GM21390 (cell line): ENCODE data around the gene KCNJ2.

Experiments
- ATAC-seq: cut with Tn5 transposase; IDR thresholded peaks from one replicate; pipeline ENCODE4 v1.9.1; 2021; ENCODE audit not compliant: unreplicated experiment

Gene KCNJ2

DNA sequence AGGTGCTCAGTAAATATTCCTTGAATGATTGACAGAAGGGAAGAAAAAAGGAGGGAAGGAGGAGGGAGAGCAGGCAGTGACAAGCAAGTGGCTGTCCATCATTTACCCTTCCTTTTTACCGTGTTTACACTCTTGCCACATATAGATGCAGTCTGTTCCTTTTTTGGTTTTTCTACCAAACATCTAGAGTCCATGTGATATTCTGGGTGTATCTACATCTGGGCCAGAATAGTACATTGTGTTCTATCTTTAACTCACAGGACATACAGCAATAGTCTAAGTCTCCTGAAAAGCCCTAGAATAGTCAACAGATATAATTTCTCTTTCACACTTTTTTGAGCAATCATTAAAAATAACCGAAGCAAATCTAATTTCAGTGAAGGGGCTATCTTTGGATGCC, 33.5 kb downstream of the KCNJ2 start:
- ATAC-seq, result no peak

- no peak for ATAC-seq
Measured at GRCh38 chr17:70204431-70204830, 35.1 kb downstream of the KCNJ2 start.

- no peak for ATAC-seq
Measured at GRCh38 chr17:70205401-70205800, 36.1 kb downstream of the KCNJ2 start.

GRCh38 chr17:70206361-70207010, 37.2 kb downstream of the KCNJ2 start:
- no peak for ATAC-seq

GRCh38 chr17:70207184-70207583, 37.9 kb downstream of the KCNJ2 start:
- ATAC-seq, result no peak

DNA sequence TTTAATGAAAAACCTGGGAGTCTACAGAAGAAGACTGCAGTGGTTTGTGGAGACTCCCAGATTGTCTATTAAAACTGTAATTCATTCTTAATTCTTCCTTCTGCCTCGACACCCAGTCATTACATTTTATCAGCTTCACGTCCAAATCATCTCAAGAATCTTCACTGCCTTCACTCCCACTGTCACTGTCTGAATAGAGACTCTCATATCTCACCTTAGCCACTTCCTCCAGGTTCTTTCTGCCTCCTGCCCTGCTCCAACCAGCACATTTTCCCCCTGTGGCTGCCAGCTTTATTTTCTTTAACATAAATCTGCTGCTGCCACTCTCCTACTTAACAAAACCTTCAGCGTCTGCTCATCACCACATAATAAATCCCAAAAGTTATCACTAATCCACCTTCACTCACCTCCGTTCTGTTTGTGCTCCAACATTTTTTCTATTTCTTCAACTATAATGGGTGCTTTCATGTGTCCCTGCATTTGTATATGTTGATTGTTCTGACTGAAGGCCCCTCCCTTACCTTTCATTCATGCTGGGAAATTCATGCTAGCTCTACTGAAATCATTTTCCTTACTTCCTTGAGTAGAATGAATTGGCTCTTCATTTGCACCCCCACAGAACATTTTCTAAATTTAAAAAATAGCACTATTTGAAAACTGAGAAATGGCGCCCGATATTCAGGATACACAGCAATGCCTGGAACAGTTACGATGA, 38.9 kb downstream of the KCNJ2 start:
- ATAC-seq, result no peak

GRCh38 chr17:70208825-70209555, 39.7 kb downstream of the KCNJ2 start:
- ATAC-seq, result no peak

- ATAC-seq, result no peak
Measured at GRCh38 chr17:70215656-70216055, 46.3 kb downstream of the KCNJ2 start.

DNA sequence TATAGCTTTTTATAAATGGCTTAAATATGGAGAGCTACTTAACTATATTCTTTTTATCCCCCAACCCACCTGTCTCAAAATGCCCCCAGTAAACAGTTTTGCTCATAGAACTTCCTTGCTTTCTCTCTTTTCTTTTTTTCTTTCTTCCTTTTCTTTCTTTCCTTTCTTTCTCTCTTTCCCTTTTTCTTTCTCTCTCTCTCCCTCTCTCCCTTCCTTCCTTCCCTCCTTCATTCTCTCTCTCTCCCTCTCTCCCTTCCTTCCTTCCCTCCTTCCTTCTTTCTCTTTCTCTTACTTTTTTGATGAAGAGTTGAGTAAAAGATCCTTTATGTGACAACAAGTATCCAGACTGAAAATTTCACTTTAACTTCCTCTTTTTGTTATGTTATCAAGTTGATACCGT, 48.2 kb downstream of the KCNJ2 start:
- ATAC-seq, result no peak

- no peak for ATAC-seq
Measured at GRCh38 chr17:70225276-70225675, 55.9 kb downstream of the KCNJ2 start.
